Activated B cell treated with CpG ODN at 0.5 μM for 24 hours (primary cell): ENCODE results near the gene CACNA1I. TPM values are rescaled to one million over a fixed set of nuclear protein-coding genes. Genes with fewer than 3 reads are reported as not detected.
A peak's percentile ranks its signal among the peaks of the same experiment; 100 is the strongest.

Experiments
- ATAC-seq: fragments of 200-7000 bp; cut with Tn5 transposase; one replicate; pipeline ENCODE4 v1.10.0; 2021; ENCODE audit warnings: low read depth, mild to moderate bottlenecking, moderate library complexity
- CTCF ChIA-PET: fragments of 350-600 bp; sonication (Branson Sonifier 250); formaldehyde crosslinking; loops from one replicate; lab custom pipeline; 2021; ENCODE audit warnings: antibody characterized with exemption; lab: Charles Lee
- POLR2A ChIA-PET: fragments of 350-600 bp; sonication (Branson Sonifier 250); formaldehyde crosslinking; loops from one replicate; lab custom pipeline; 2021; ENCODE audit warnings: antibody characterized with exemption; lab: Charles Lee
- DNase-seq: peaks from one replicate; pipeline ENCODE4 v3.0.0; 2022
- H3K27ac Mint-ChIP-seq: one replicate; pipeline ENCODE4 v1.8.0; 2020; ENCODE audit warnings: mixed read lengths
- H3K27me3 Mint-ChIP-seq: one replicate; pipeline ENCODE4 v1.8.0; 2021; ENCODE audit warnings: mixed read lengths
- H3K36me3 Mint-ChIP-seq: one replicate; pipeline ENCODE4 v1.8.0; 2021; ENCODE audit warnings: low read depth, mixed read lengths
- H3K4me1 Mint-ChIP-seq: one replicate; pipeline ENCODE4 v1.8.0; 2021; ENCODE audit warnings: mixed read lengths
- H3K4me3 Mint-ChIP-seq: one replicate; pipeline ENCODE4 v1.8.0; 2020; ENCODE audit warnings: mild to moderate bottlenecking, mixed read lengths
- H3K9me3 Mint-ChIP-seq: one replicate; pipeline ENCODE4 v1.8.0; 2020; ENCODE audit warnings: mixed read lengths
- CTCF ChIP-seq: fragments of 200-600 bp; IDR thresholded peaks from one replicate; pipeline ENCODE4 v1.8.0; 2022; ENCODE audit warnings: antibody characterized with exemption, mild to moderate bottlenecking
- intact Hi-C: fragments of 100-400 bp; cut with micrococcal nuclease; formaldehyde crosslinking; loops from one replicate; pipeline ENCODE4 v1.15.1; 2024
- total RNA-seq: library from RNA; stranded (reverse); gene quantifications from 2 replicates; pipeline ENCODE4 v1.2.3, GENCODE V29; 2022

CACNA1I gene
- total RNA-seq, 1 donor from 2014 or later, result not detected

- no peak for TF ChIP-seq CTCF
- peaks cover 6% of the 10 kb centered on the region for H3K9me3 Mint-ChIP-seq
- H3K27ac Mint-ChIP-seq, result no peak overlapping the region
- ATAC-seq (peak; percentile 50), DNase-seq (no peak)
- intact Hi-C loops, result no loop called here
- H3K36me3 Mint-ChIP-seq, result no peaks in the 10 kb centered on the region
- peak overlapping the region; percentile 5 for H3K4me3 Mint-ChIP-seq
- ChIA-PET POLR2A (interaction anchor here (0.5 kb wide), 1 partner anchor 30 kb away, joined by 4 read pairs; no protein-coding TSS in a partner anchor), CTCF (interaction anchor here (1.4 kb wide), 1 partner anchor 458 kb away, joined by 3 read pairs; no protein-coding TSS in a partner anchor)
- peaks cover 15% of the 10 kb centered on the region for H3K4me1 Mint-ChIP-seq
- peaks cover 5% of the 10 kb centered on the region for H3K27me3 Mint-ChIP-seq
These were observed 3.2 kb upstream of the CACNA1I start for GRCh38 chr22:39567135-39567946.

GRCh38 chr22:39568278-39568981 is 2.1 kb upstream of the CACNA1I start:
- POLR2A ChIA-PET, result interaction anchor here (0.6 kb wide), 1 partner anchor 1316 kb away, joined by 4 read pairs; no protein-coding TSS in a partner anchor
- ATAC-seq (no peak), DNase-seq (no peak)
- Mint-ChIP-seq H3K4me1 (peaks cover 15% of the 10 kb centered on the region), H3K36me3 (no peaks in the 10 kb centered on the region), H3K27me3 (peaks cover 5% of the 10 kb centered on the region), H3K9me3 (peaks cover 6% of the 10 kb centered on the region), H3K4me3 (no peak overlapping the region), H3K27ac (no peak overlapping the region)
- TF ChIP-seq CTCF, result no peak
- intact Hi-C loops, result no loop called here
- CTCF ChIA-PET, result no interaction called here

GRCh38 chr22:39569066-39569465 is 1.5 kb upstream of the CACNA1I start:
- Mint-ChIP-seq H3K27ac (no peak overlapping the region), H3K4me1 (peaks cover 15% of the 10 kb centered on the region), H3K9me3 (peaks cover 6% of the 10 kb centered on the region), H3K27me3 (peaks cover 5% of the 10 kb centered on the region), H3K36me3 (no peaks in the 10 kb centered on the region), H3K4me3 (no peak overlapping the region)
- intact Hi-C loops, result no loop called here
- POLR2A ChIA-PET, result no interaction called here
- CTCF ChIA-PET, result no interaction called here
- TF ChIP-seq CTCF, result no peak
- DNase-seq (no peak), ATAC-seq (no peak)

GRCh38 chr22:39570226-39570625 is 327 bp upstream of the CACNA1I start:
- no peaks in the 10 kb centered on the region for H3K36me3 Mint-ChIP-seq
- ChIA-PET CTCF (no interaction called here), POLR2A (no interaction called here)
- H3K9me3 Mint-ChIP-seq, result peaks cover 6% of the 10 kb centered on the region
- intact Hi-C loops, result no loop called here
- DNase-seq (no peak), ATAC-seq (no peak)
- peaks cover 5% of the 10 kb centered on the region for H3K27me3 Mint-ChIP-seq
- no peak for TF ChIP-seq CTCF
- H3K27ac Mint-ChIP-seq, result no peak overlapping the region
- H3K4me1 Mint-ChIP-seq, result peaks cover 15% of the 10 kb centered on the region
- no peak overlapping the region for H3K4me3 Mint-ChIP-seq

- Mint-ChIP-seq H3K27me3 (peaks cover 5% of the 10 kb centered on the region), H3K4me3 (no peak overlapping the region)
- ATAC-seq, result no peak
These were observed 985 bp downstream of the CACNA1I start for GRCh38 chr22:39571538-39571937.

More at GRCh38 chr22:39571538-39571937, 985 bp downstream of the CACNA1I start:
- POLR2A ChIA-PET, result no interaction called here
- H3K27ac Mint-ChIP-seq, result no peak overlapping the region
- CTCF ChIA-PET, result no interaction called here
- intact Hi-C loops, result no loop called here
- no peaks in the 10 kb centered on the region for H3K36me3 Mint-ChIP-seq
- no peak for TF ChIP-seq CTCF
- no peaks in the 10 kb centered on the region for H3K9me3 Mint-ChIP-seq
- peaks cover 18% of the 10 kb centered on the region for H3K4me1 Mint-ChIP-seq
- DNase-seq, result no peak
